Measurements from ENCODE around the gene ENTHD1. TPM values are rescaled to one million over a fixed set of nuclear protein-coding genes. Genes with fewer than 3 reads are reported as not detected.

Gene ENTHD1
- total RNA-seq, 4 donors from 2014 or later, result not detected

- 88% methylated on average over 5 of the region's 5 CpGs for WGBS
- DNase-seq (ENCODE audit: low spot score in 2 of 2), result no peak
- Histone ChIP-seq H3K27me3 (peaks cover 3% of the 10 kb centered on the region), H3K9me3 (no peaks in the 10 kb centered on the region), H3K4me1 (no peaks in the 10 kb centered on the region), H3K27ac (no peak overlapping the region), H3K4me3 (no peak overlapping the region), H3K36me3 (no peaks in the 10 kb centered on the region)
- TF ChIP-seq, protein P1, sequence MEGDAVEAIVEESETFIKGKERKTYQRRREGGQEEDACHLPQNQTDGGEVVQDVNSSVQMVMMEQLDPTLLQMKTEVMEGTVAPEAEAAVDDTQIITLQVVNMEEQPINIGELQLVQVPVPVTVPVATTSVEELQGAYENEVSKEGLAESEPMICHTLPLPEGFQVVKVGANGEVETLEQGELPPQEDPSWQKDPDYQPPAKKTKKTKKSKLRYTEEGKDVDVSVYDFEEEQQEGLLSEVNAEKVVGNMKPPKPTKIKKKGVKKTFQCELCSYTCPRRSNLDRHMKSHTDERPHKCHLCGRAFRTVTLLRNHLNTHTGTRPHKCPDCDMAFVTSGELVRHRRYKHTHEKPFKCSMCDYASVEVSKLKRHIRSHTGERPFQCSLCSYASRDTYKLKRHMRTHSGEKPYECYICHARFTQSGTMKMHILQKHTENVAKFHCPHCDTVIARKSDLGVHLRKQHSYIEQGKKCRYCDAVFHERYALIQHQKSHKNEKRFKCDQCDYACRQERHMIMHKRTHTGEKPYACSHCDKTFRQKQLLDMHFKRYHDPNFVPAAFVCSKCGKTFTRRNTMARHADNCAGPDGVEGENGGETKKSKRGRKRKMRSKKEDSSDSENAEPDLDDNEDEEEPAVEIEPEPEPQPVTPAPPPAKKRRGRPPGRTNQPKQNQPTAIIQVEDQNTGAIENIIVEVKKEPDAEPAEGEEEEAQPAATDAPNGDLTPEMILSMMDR (IDR thresholded peaks at IDR 0.05), result no peak
- TF ChIP-seq POLR2A (IDR thresholded peaks at IDR 0.05) (no peak), EP300 (IDR thresholded peaks at IDR 0.05) (no peak), POLR2AphosphoS5 (IDR thresholded peaks at IDR 0.05) (no peak)
Measured at GRCh38 chr22:39839917-39840510, 53.5 kb downstream of the ENTHD1 start.

- no peaks in the 10 kb centered on the region for H3K9me3 ChIP-seq
- TF ChIP-seq EP300 (IDR thresholded peaks at IDR 0.05), result no peak
- TF ChIP-seq POLR2A (IDR thresholded peaks at IDR 0.05), result no peak
- TF ChIP-seq POLR2AphosphoS5 (IDR thresholded peaks at IDR 0.05), result no peak
- TF ChIP-seq, protein P1 (IDR thresholded peaks at IDR 0.05), result no peak
- H3K27me3 ChIP-seq, result peaks cover 3% of the 10 kb centered on the region
- no peak overlapping the region for H3K27ac ChIP-seq
- 63% methylated on average over 5 of the region's 5 CpGs for WGBS
- H3K4me3 ChIP-seq, result no peak overlapping the region
- H3K4me1 ChIP-seq, result no peaks in the 10 kb centered on the region
- H3K36me3 ChIP-seq, result no peaks in the 10 kb centered on the region
- no peak for DNase-seq (ENCODE audit: low spot score in 2 of 2)
Measured at GRCh38 chr22:39839204-39839603, 54.4 kb downstream of the ENTHD1 start.

GRCh38 chr22:39833610-39834009 is 60.0 kb downstream of the ENTHD1 start:
- Histone ChIP-seq H3K27me3 (peaks cover 37% of the 10 kb centered on the region), H3K4me1 (no peaks in the 10 kb centered on the region), H3K36me3 (no peaks in the 10 kb centered on the region), H3K4me3 (no peak overlapping the region), H3K27ac (no peak overlapping the region), H3K9me3 (no peaks in the 10 kb centered on the region)
- TF ChIP-seq EP300 (IDR thresholded peaks at IDR 0.05) (no peak), POLR2AphosphoS5 (IDR thresholded peaks at IDR 0.05) (no peak), POLR2A (IDR thresholded peaks at IDR 0.05) (no peak)
- TF ChIP-seq, protein P1 (IDR thresholded peaks at IDR 0.05), result no peak
- 82% methylated on average over 2 of the region's 2 CpGs for WGBS
- no peak for DNase-seq (ENCODE audit: low spot score in 2 of 2)

GRCh38 chr22:39833093-39833492 is 60.5 kb downstream of the ENTHD1 start:
- TF ChIP-seq POLR2A (IDR thresholded peaks at IDR 0.05), result no peak
- no peak for TF ChIP-seq POLR2AphosphoS5 (IDR thresholded peaks at IDR 0.05)
- TF ChIP-seq, protein P1 (IDR thresholded peaks at IDR 0.05), result no peak
- no peak for TF ChIP-seq EP300 (IDR thresholded peaks at IDR 0.05)
- H3K4me1 ChIP-seq, result no peaks in the 10 kb centered on the region
- no peak for DNase-seq (ENCODE audit: low spot score in 2 of 2)
- H3K27me3 ChIP-seq, result peaks cover 37% of the 10 kb centered on the region
- no peaks in the 10 kb centered on the region for H3K9me3 ChIP-seq
- H3K4me3 ChIP-seq, result no peak overlapping the region
- no peaks in the 10 kb centered on the region for H3K36me3 ChIP-seq
- WGBS, result 0% methylated on average over 1 of the region's 1 CpG
- no peak overlapping the region for H3K27ac ChIP-seq

- DNase-seq (ENCODE audit: low spot score in 2 of 2), result no peak
- Histone ChIP-seq H3K36me3 (no peaks in the 10 kb centered on the region), H3K9me3 (no peaks in the 10 kb centered on the region), H3K4me3 (no peak overlapping the region), H3K4me1 (no peaks in the 10 kb centered on the region), H3K27ac (no peak overlapping the region), H3K27me3 (peaks cover 37% of the 10 kb centered on the region)
- TF ChIP-seq EP300 (IDR thresholded peaks at IDR 0.05), result no peak
- TF ChIP-seq, protein P1 (IDR thresholded peaks at IDR 0.05), result no peak
- no peak for TF ChIP-seq POLR2A (IDR thresholded peaks at IDR 0.05)
- no peak for TF ChIP-seq POLR2AphosphoS5 (IDR thresholded peaks at IDR 0.05)
- 53% methylated on average over 7 of the region's 7 CpGs for WGBS
Measured at GRCh38 chr22:39832627-39833074, 60.9 kb downstream of the ENTHD1 start.

Measured in suprapubic skin (tissue), 4 donors.